Fibroblast of villous mesenchyme (primary cell): ENCODE measurements around the gene TMPRSS13. TPM values are rescaled to one million over a fixed set of nuclear protein-coding genes. Genes with fewer than 3 reads are reported as not detected.

Source experiments
- DNase-seq: peaks from one replicate; pipeline ENCODE4 v3.0.0-alpha.2; 2010; ENCODE audit warnings: low read depth
- H3K4me3 ChIP-seq: 2 replicates; pipeline ENCODE4 v1.5.1; 2011; ENCODE audit warnings: low read depth, mild to moderate bottlenecking, low read length
- total RNA-seq: library from RNA; depleted of rRNA; stranded (reverse); fragments of >200 nt; gene quantifications from 2 replicates; pipeline ENCODE4 v1.2.3, GENCODE V29; 2012
- TF ChIP-seq, protein P1 (sequence below): IDR thresholded peaks from 2 replicates; pipeline ENCODE4 v1.5.1; 2012; ENCODE audit warnings: low read depth, mild to moderate bottlenecking, low read length; ENCODE audit not compliant: insufficient read depth

Gene TMPRSS13
- total RNA-seq, 1 donor: not detected

DNA sequence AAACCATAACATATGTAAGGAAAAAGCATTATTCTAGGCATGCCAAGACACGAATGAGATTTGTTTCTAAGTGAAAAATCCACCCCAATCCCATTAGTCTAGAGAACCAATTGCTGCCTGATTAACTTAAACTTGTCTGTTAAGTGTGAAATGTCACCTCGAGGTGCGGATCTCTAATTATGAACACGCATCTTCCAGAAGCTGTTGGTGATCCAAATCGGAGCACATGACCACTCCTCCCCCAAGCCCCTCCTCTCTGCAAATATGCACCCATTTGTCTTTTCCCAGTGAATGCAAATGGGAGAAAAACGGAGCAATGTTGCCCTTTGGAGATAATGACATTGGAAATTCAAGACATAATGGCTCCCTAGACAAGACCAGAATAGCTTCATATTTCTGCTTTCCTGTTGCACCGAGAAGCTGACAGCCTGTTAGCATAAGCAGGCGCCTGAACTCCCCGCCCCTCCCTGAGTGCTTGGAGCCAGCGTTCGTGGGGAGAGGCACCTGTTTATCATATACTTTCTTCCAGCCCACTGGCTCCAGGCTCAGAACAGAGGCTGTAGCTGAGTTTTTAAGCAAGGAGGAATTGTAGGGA is 46.8 kb downstream of the TMPRSS13 start:
- DNase-seq: no peak
- TF ChIP-seq, protein P1, sequence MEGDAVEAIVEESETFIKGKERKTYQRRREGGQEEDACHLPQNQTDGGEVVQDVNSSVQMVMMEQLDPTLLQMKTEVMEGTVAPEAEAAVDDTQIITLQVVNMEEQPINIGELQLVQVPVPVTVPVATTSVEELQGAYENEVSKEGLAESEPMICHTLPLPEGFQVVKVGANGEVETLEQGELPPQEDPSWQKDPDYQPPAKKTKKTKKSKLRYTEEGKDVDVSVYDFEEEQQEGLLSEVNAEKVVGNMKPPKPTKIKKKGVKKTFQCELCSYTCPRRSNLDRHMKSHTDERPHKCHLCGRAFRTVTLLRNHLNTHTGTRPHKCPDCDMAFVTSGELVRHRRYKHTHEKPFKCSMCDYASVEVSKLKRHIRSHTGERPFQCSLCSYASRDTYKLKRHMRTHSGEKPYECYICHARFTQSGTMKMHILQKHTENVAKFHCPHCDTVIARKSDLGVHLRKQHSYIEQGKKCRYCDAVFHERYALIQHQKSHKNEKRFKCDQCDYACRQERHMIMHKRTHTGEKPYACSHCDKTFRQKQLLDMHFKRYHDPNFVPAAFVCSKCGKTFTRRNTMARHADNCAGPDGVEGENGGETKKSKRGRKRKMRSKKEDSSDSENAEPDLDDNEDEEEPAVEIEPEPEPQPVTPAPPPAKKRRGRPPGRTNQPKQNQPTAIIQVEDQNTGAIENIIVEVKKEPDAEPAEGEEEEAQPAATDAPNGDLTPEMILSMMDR: no peak
- no peak overlapping the region for H3K4me3 ChIP-seq

DNA sequence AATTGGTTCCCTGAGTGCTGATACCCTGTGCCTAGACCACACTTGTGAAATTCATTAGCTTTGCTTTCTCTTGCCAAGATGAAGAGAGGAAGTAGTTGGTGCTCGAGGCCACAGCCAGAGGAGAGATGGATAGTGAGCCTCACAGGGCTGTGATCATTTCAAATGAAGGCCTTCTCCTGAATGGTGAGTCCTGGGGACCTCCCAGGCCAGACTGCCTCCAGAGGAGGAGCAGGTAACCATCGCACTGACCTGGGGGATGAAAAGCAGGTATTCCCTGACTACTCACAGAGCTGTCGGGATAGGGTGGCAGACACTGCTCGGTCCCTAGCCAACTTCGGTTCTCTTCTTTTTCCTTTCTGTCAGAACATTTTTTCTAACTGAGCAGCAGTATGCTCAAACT is 48.0 kb downstream of the TMPRSS13 start:
- DNase-seq: no peak
- TF ChIP-seq, protein P1: no peak
- no peak overlapping the region for H3K4me3 ChIP-seq

DNA sequence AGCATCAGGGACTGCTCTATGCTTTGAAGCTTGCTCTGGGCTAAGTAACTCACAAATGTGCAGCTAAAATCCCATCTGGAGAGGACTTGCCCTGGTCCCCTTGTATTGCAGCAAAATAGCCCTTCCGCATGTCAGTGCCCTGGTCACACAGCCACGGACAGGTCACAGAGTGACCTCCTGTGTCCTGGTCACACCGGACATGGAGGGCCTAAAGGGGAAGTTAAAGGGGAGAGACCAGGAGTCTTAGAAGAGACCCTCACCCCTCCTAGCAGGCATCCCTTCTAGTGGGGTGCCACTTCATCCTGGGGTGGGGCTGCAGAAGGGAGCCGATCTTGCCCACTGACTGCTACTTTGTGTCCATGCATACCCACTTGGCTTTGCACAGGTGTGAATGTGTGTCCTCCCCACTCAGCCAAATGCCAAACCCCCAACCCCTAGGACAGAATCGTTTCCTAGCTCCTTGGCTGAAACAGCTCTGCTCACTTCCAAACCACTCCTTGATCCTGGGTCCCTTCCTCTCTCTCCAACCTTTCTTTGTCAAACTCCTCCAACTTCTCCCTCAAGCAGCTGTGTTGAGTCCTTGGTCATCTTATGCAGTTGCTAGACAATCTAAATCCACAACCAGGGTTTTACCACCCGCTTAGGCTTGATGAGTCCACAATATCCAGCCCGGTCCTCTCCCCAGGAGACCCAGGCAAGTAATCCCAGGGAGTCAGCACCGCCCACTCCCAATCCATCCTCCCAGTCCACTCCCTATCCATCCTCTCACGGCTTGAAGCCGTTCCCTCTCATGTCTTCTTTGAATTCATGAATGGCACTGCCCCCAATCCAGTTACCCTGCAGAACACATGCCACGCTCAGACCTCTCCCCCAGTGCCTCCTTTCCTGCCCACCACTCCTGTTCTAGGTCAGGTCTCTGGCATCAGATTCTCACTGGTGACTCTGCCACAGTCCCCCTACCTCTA is 49.4 kb downstream of the TMPRSS13 start:
- DNase-seq: no peak
- H3K4me3 ChIP-seq: no peak overlapping the region
- TF ChIP-seq, protein P1: no peak

DNA sequence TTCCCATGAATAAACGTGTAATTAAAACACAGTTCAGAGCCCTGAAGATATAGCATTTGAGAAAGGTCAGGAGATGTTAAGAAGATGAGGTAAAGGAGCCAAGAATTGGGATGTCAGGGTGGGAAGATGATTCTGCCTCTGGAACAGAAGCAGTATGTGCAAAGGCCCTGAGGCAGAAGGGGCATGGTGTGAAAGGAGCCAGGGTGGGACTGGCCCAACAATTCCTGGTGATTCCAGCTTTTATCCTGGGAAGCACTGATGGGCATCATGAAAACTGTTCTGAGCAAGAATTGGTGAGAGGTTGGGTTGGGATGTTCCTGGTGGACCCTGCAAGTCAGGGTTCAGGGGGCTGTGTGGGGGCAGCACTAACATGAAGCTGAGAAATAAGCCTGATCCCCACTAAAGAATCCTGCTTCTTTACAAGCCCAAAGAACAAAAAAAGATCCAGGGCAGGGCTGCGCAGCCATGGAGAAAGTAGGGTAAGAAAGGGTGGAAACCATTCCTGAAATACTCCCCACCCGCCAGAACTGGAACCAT is 50.2 kb downstream of the TMPRSS13 start:
- no peak for DNase-seq
- H3K4me3 ChIP-seq: no peak overlapping the region

DNA sequence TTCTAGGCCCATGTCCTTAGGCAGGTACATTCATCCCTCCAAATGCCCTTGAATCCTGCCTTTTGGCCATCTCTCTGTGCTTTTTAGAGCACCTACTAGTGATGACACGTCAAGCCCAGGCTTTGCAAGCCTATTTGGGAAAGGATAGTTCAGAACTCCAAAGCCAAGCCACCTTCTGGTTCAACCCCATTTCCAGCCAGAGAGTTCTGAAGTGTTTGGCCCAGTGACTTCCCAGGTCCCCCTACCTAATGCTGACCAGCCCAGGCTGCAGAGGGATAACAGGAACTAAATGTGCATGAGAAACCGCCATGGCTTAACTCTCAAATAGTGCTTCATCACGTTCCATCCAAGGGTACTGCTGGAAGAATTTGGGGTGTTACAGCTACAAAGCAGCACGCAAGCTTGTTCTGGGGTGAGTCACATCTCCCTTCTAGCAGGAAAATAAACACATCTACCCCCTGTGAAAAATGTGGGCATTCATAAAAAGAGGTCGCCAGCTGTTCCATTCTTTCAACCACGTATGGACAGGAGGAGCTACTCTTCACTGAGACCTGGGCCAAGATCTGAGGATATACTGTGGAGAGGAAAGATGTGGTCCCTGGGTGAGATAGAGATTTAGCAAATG is 50.8 kb downstream of the TMPRSS13 start:
- TF ChIP-seq, protein P1: no peak
- H3K4me3 ChIP-seq: no peak overlapping the region
- DNase-seq: no peak

More for the DNA sequence above, 50.2 kb downstream of the TMPRSS13 start:
- TF ChIP-seq, protein P1: no peak

DNA sequence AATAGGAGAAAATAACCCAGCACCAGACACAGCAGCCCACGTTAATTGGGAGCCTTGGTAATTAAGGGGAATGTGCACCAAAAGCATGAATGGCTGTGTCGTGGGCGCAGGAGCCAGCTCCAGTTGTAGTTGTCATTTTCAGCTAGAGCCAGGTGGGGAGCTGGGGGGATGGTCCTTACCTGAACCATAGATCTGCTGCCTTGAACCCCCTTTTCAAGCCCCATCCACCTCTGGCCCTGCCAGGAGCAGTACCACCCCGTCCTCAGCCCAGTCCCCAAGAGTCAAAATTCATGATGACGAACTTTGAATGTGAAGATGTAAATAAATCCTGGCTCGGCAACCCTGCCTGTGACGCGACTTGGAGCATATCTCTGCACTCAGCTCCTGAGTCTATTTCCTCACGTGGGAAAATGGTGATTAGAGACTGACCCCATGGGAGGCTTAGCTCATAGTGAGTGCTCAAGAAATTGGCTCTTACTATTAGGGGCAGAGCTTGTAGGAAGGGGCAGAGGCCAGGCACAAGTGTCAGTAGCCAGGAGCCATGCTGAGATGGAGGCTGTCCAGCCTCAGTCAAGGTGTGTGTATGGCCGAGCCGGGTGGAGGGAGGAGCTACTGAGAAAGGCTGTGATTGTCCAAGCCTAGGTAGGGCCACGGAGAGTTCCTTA is 52.0 kb downstream of the TMPRSS13 start:
- no peak overlapping the region for H3K4me3 ChIP-seq
- TF ChIP-seq, protein P1: no peak
- no peak for DNase-seq
